ENCODE data around the gene MEX3A. TPM values are rescaled to one million over a fixed set of nuclear protein-coding genes. Genes with fewer than 3 reads are reported as not detected.
A peak's percentile ranks its signal among the peaks of the same experiment; 100 is the strongest.

Gene MEX3A
- total RNA-seq, 1 experiment from 2014 or later = 79.1 TPM

- TF ChIP-seq STAT6 (CRISPR knock-in tag; conservative IDR thresholded peaks at IDR 0.05; ENCODE audit: low read depth) (no peak), ATF6 (CRISPR knock-in tag; IDR thresholded peaks at IDR 0.05) (no peak), FOXK1 (CRISPR knock-in tag; IDR thresholded peaks at IDR 0.05) (no peak), SMAD4 (CRISPR knock-in tag; IDR thresholded peaks at IDR 0.05) (no peak), JUN (CRISPR knock-in tag; IDR thresholded peaks at IDR 0.05) (no peak), MLX (CRISPR knock-in tag; IDR thresholded peaks at IDR 0.05) (no peak), ETV6 (CRISPR knock-in tag; IDR thresholded peaks at IDR 0.05) (no peak), TCF7 (CRISPR knock-in tag; IDR thresholded peaks at IDR 0.05; ENCODE audit: low read depth) (no peak)
Observed at GRCh38 chr1:156075162-156075561, 7.1 kb downstream of the MEX3A start (continued).

- ChIA-PET POLR2A (interaction anchor here (1.1 to 3.8 kb wide), 3 partner anchors 8 to 21 kb away, joined by 3 to 17 read pairs (median 3); partner anchors contain the start of genes LAMTOR2, RAB25 and UBQLN4), CTCF (interaction anchor here (0.9 to 3.8 kb wide), 8 partner anchors 9 to 99 kb away, joined by 3 to 27 read pairs (median 8); partner anchors contain the start of genes ARHGEF2, LAMTOR2, RAB25 and UBQLN4)
- DNase-seq (ENCODE audit: low spot score) (no peak), ATAC-seq (no peak; the same call in 1 of the 2 replicates)
- TF ChIP-seq NR3C1 (CRISPR knock-in tag; conservative IDR thresholded peaks at IDR 0.05; ENCODE audit: low read depth) = no peak
- TF ChIP-seq GTF2I (CRISPR knock-in tag; conservative IDR thresholded peaks at IDR 0.05) = no peak
- TF ChIP-seq JAZF1 (CRISPR knock-in tag; IDR thresholded peaks at IDR 0.05) = no peak
- no peak for TF ChIP-seq FOXP1 (CRISPR knock-in tag; IDR thresholded peaks at IDR 0.05; ENCODE audit: borderline replicate concordance)
- TF ChIP-seq ZNF317 (CRISPR knock-in tag; IDR thresholded peaks at IDR 0.05; ENCODE audit: borderline replicate concordance, low read depth) = no peak
- no peak for TF ChIP-seq ZNF138 (CRISPR knock-in tag; conservative IDR thresholded peaks at IDR 0.05)
- TF ChIP-seq CBFB (CRISPR knock-in tag; IDR thresholded peaks at IDR 0.05; ENCODE audit: low read depth) = no peak
- TF ChIP-seq E2F4 (CRISPR knock-in tag; IDR thresholded peaks at IDR 0.05; ENCODE audit: borderline replicate concordance, low read depth) = no peak
- no peak for TF ChIP-seq HMGXB4 (CRISPR knock-in tag; IDR thresholded peaks at IDR 0.05)
- TF ChIP-seq NFYB (CRISPR knock-in tag; conservative IDR thresholded peaks at IDR 0.05; ENCODE audit: low read depth) = no peak
- Mint-ChIP-seq H3K27me3 (ENCODE audit: low read depth) (no peaks in the 10 kb centered on the region), H3K36me3 (peaks cover 16% of the 10 kb centered on the region), H3K9me3 (no peaks in the 10 kb centered on the region), H3K4me1 (peaks cover 79% of the 10 kb centered on the region), H3K4me3 (peak overlapping the region; percentile 39), H3K27ac (peak overlapping the region; percentile 85)
Observed at GRCh38 chr1:156074661-156075060, 7.6 kb downstream of the MEX3A start.

Measured in WTC11 (cell line).